Activated naive CD4-positive, alpha-beta T cell treated with anti-CD3 and anti-CD28 coated beads, Interleukin-2, amount 10 ng/mL, durations not matched to agents 7 days and 5 days (primary cell): Measurements from ENCODE around the gene DYNC1I1.

ENCODE experiments used
- CTCF ChIA-PET: fragments of 350-600 bp; sonication (Branson Sonifier 250); formaldehyde crosslinking; loops from one replicate; lab custom pipeline; 2021; ENCODE audit warnings: antibody characterized with exemption; lab: Charles Lee
- DNase-seq: peaks from one replicate; pipeline ENCODE4 v3.0.0-alpha.2; 2020
- H3K27ac Mint-ChIP-seq: one replicate; pipeline ENCODE4 v1.8.0; 2021; ENCODE audit warnings: mild to moderate bottlenecking, moderate library complexity, mixed read lengths
- H3K27me3 Mint-ChIP-seq: one replicate; pipeline ENCODE4 v1.8.0; 2021; ENCODE audit warnings: mild to moderate bottlenecking, mixed read lengths
- H3K36me3 Mint-ChIP-seq: one replicate; pipeline ENCODE4 v1.8.0; 2021; ENCODE audit warnings: mixed read lengths
- H3K4me1 Mint-ChIP-seq: one replicate; pipeline ENCODE4 v1.8.0; 2021; ENCODE audit warnings: mixed read lengths
- H3K4me3 Mint-ChIP-seq: one replicate; pipeline ENCODE4 v1.8.0; 2021; ENCODE audit warnings: mild to moderate bottlenecking, moderate library complexity, mixed read lengths
- H3K9me3 Mint-ChIP-seq: one replicate; pipeline ENCODE4 v1.8.0; 2021; ENCODE audit warnings: mixed read lengths

Gene DYNC1I1

DNA sequence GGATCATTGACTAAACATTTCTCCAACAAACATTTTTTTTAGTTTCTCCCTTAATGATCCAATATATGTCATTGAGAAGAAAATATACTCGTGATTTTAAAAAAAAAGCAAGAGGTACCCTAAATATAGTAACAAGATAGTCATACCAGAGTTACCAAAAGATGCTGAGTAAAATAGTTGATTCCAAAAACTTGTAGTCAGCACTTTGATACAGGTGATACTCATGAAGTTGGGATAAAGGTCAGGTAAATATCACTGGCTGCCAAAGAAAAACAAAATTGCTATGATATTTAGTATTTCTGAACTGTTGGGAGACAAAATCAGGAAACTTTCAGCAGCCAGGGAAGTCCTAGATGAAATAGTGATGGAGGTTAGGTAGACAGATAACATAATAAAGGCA is 225.3 kb downstream of the DYNC1I1 start:
- no peak overlapping the region for H3K4me3 Mint-ChIP-seq
- no peaks in the 10 kb centered on the region for H3K36me3 Mint-ChIP-seq
- no peaks in the 10 kb centered on the region for H3K27me3 Mint-ChIP-seq
- no peak for DNase-seq
- CTCF ChIA-PET, result no interaction called here
- H3K27ac Mint-ChIP-seq, result no peak overlapping the region
- no peaks in the 10 kb centered on the region for H3K9me3 Mint-ChIP-seq
- no peaks in the 10 kb centered on the region for H3K4me1 Mint-ChIP-seq

- Mint-ChIP-seq H3K4me1 (no peaks in the 10 kb centered on the region), H3K27ac (no peak overlapping the region), H3K36me3 (no peaks in the 10 kb centered on the region), H3K9me3 (no peaks in the 10 kb centered on the region), H3K27me3 (no peaks in the 10 kb centered on the region), H3K4me3 (no peak overlapping the region)
- DNase-seq, result no peak
- CTCF ChIA-PET, result no interaction called here
Measured at GRCh38 chr7:95999481-95999880, 227.1 kb downstream of the DYNC1I1 start.

DNA sequence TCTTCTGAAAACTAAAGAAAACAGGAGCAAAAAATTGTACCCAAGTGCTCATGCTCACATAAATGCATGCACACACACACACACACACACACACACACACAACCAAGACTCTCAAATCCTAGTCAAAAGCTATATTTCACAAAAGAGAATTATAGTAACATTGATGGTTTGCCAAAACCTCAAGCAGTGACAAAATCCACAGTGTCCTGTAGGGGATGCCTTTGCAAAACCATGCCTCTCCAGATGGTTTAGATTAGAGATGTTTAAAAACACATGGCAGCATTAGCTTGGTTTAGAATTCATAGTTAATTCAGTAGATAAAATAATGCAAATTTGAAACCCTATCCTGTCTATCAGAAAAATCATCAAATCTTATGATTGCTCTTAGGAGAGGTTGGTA is 232.2 kb downstream of the DYNC1I1 start:
- H3K27ac Mint-ChIP-seq, result no peak overlapping the region
- H3K36me3 Mint-ChIP-seq, result no peaks in the 10 kb centered on the region
- H3K4me1 Mint-ChIP-seq, result no peaks in the 10 kb centered on the region
- H3K27me3 Mint-ChIP-seq, result no peaks in the 10 kb centered on the region
- no peak overlapping the region for H3K4me3 Mint-ChIP-seq
- no peaks in the 10 kb centered on the region for H3K9me3 Mint-ChIP-seq
- CTCF ChIA-PET, result no interaction called here
- DNase-seq, result no peak

DNA sequence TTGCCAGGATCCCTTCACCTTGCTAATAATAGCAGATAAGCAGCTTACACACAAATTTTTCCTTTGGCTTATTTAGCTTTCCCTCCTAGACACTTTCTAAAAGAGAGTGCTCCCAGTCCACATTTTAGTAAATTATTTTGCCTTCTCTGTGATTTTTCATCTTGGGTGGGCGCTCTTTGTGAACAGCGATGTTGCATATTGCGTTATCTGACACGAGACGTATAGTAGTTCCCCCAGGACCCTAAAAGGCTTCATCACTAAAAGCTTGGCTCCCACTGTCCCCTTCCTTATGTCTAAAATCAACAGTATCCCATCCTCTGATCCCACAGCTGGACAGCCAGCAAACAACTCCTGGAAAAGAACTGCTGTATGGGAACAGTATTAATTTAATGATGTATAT is 232.9 kb downstream of the DYNC1I1 start:
- CTCF ChIA-PET, result no interaction called here
- Mint-ChIP-seq H3K27me3 (no peaks in the 10 kb centered on the region), H3K27ac (no peak overlapping the region), H3K4me3 (no peak overlapping the region), H3K9me3 (no peaks in the 10 kb centered on the region), H3K36me3 (no peaks in the 10 kb centered on the region), H3K4me1 (no peaks in the 10 kb centered on the region)
- no peak for DNase-seq

DNA sequence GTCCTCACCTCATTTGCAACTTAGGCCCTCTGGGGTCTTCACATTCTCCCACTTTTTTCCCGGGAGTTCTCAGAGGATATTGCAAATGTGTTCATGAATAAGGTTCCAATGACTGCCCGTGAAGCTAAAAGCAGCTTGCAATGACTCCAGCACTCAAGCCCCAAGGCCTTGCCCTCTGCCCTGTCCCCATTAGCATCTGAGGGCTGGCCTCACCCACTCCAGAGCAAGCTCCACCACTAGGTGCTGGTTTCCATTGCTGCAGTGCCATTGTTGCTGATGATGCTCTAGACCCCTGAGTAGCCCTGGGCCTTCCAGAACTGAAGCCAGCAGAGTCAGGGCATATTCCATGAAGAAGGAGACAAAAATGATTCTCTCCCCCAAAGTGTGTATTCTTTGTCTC is 236.8 kb downstream of the DYNC1I1 start:
- Mint-ChIP-seq H3K36me3 (no peaks in the 10 kb centered on the region), H3K27ac (no peak overlapping the region), H3K27me3 (peaks cover 5% of the 10 kb centered on the region), H3K4me3 (no peak overlapping the region), H3K9me3 (no peaks in the 10 kb centered on the region), H3K4me1 (no peaks in the 10 kb centered on the region)
- CTCF ChIA-PET, result no interaction called here
- DNase-seq, result no peak

GRCh38 chr7:96013836-96014235 is 241.5 kb downstream of the DYNC1I1 start:
- Mint-ChIP-seq H3K27ac (no peak overlapping the region), H3K36me3 (no peaks in the 10 kb centered on the region), H3K4me1 (peaks cover 3% of the 10 kb centered on the region), H3K9me3 (no peaks in the 10 kb centered on the region), H3K27me3 (peaks cover 5% of the 10 kb centered on the region), H3K4me3 (no peak overlapping the region)
- no peak for DNase-seq
- CTCF ChIA-PET, result no interaction called here

GRCh38 chr7:96014617-96015016 is 242.3 kb downstream of the DYNC1I1 start:
- no peak overlapping the region for H3K27ac Mint-ChIP-seq

DNA sequence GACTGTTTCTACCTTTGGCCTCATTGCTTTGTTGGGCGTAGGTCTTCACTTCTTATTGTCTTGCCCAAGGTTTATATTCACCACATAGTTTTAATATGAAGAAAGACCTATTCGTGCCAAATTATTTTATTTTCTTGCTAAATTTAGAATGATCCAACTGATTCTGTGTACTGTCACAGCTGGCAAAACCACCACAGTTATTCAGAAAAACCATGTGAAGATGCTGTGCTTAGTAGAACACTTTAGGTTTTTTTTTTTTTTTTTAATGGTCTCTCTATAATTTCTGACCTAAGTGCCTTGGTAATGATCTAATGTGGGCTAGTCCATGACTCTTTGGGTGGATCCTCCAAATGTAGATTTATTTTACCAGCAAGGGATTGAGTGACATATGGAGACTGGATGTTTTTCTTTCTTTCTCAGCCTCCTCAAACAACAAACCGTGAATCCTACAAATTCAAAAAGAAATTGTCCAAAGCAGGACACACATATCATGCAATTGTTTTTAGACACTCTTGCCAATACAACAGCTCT is 243.8 kb downstream of the DYNC1I1 start:
- H3K4me3 Mint-ChIP-seq, result no peak overlapping the region
- no peak for DNase-seq
- H3K36me3 Mint-ChIP-seq, result no peaks in the 10 kb centered on the region
- no peaks in the 10 kb centered on the region for H3K9me3 Mint-ChIP-seq
- peaks cover 5% of the 10 kb centered on the region for H3K27me3 Mint-ChIP-seq
- H3K4me1 Mint-ChIP-seq, result peaks cover 3% of the 10 kb centered on the region
- CTCF ChIA-PET, result no interaction called here
- no peak overlapping the region for H3K27ac Mint-ChIP-seq

More at GRCh38 chr7:96014617-96015016, 242.3 kb downstream of the DYNC1I1 start:
- Mint-ChIP-seq H3K4me3 (no peak overlapping the region), H3K4me1 (peaks cover 3% of the 10 kb centered on the region), H3K9me3 (no peaks in the 10 kb centered on the region), H3K27me3 (peaks cover 5% of the 10 kb centered on the region), H3K36me3 (no peaks in the 10 kb centered on the region)
- CTCF ChIA-PET, result no interaction called here
- DNase-seq, result no peak

- Mint-ChIP-seq H3K4me1 (peaks cover 3% of the 10 kb centered on the region), H3K27ac (no peak overlapping the region), H3K36me3 (no peaks in the 10 kb centered on the region), H3K27me3 (peaks cover 5% of the 10 kb centered on the region), H3K4me3 (no peak overlapping the region), H3K9me3 (no peaks in the 10 kb centered on the region)
- no peak for DNase-seq
- CTCF ChIA-PET, result no interaction called here
Measured at GRCh38 chr7:96016735-96017134, 244.4 kb downstream of the DYNC1I1 start.

- Mint-ChIP-seq H3K4me1 (peaks cover 3% of the 10 kb centered on the region), H3K9me3 (no peaks in the 10 kb centered on the region), H3K36me3 (no peaks in the 10 kb centered on the region), H3K4me3 (no peak overlapping the region), H3K27me3 (peaks cover 3% of the 10 kb centered on the region), H3K27ac (no peak overlapping the region)
- no peak for DNase-seq
- CTCF ChIA-PET, result no interaction called here
Measured at GRCh38 chr7:96017877-96018276, 245.5 kb downstream of the DYNC1I1 start.

GRCh38 chr7:96021568-96021967 is 249.2 kb downstream of the DYNC1I1 start:
- Mint-ChIP-seq H3K36me3 (no peaks in the 10 kb centered on the region), H3K4me1 (peaks cover 3% of the 10 kb centered on the region), H3K9me3 (no peaks in the 10 kb centered on the region), H3K4me3 (no peak overlapping the region), H3K27ac (no peak overlapping the region), H3K27me3 (peaks cover 3% of the 10 kb centered on the region)
- DNase-seq, result no peak
- CTCF ChIA-PET, result no interaction called here

DNA sequence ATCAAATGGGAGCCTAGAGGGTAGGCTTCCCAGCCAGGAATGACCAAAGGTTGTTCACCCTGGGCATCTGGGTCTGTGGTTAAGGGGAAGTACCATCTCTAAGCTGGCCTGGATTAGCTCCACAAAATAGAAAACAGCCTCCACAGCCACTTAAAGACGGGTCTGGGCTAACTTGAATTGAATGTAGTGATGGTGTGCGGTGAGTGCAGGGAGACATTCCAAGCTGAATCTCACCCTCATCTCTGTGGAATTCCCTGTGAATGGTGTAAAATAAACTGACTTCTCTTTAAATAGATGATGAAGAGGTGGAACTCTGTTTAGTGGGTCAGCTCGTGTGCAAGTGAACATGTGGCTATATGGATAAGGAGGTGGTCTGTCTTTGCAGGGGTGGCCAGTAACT is 251.0 kb downstream of the DYNC1I1 start:
- no peaks in the 10 kb centered on the region for H3K36me3 Mint-ChIP-seq
- H3K4me1 Mint-ChIP-seq, result no peaks in the 10 kb centered on the region
- H3K27me3 Mint-ChIP-seq, result peaks cover 6% of the 10 kb centered on the region
- CTCF ChIA-PET, result no interaction called here
- H3K4me3 Mint-ChIP-seq, result no peak overlapping the region
- H3K9me3 Mint-ChIP-seq, result no peaks in the 10 kb centered on the region
- no peak for DNase-seq
- no peak overlapping the region for H3K27ac Mint-ChIP-seq

- Mint-ChIP-seq H3K27ac (no peak overlapping the region), H3K4me1 (peaks cover 4% of the 10 kb centered on the region), H3K4me3 (no peak overlapping the region), H3K9me3 (no peaks in the 10 kb centered on the region), H3K27me3 (peaks cover 6% of the 10 kb centered on the region), H3K36me3 (no peaks in the 10 kb centered on the region)
- no peak for DNase-seq
- CTCF ChIA-PET, result no interaction called here
Measured at GRCh38 chr7:96026010-96026409, 253.7 kb downstream of the DYNC1I1 start.

DNA sequence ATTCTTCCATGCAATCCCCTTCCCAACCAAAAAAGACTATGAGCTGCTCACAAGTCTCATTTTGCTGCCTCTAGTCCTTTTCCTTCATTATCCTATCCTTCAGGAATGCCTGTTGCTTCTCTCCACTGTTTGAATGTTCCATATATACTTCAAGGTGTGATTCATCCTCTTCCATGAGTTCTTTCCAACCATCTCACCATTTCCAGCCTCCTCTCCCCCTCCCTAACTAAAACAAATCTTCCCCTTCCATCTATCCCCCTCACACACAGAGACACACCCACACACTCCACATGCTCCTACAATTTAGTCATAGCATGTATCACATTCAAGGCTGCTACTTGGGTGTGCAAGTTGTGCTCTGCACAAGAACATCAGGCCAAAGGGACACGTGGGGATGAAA is 254.3 kb downstream of the DYNC1I1 start:
- no peaks in the 10 kb centered on the region for H3K36me3 Mint-ChIP-seq
- H3K27me3 Mint-ChIP-seq, result peaks cover 6% of the 10 kb centered on the region
- no peaks in the 10 kb centered on the region for H3K9me3 Mint-ChIP-seq
- H3K4me3 Mint-ChIP-seq, result no peak overlapping the region
- no peak for DNase-seq
- CTCF ChIA-PET, result no interaction called here
- peaks cover 4% of the 10 kb centered on the region for H3K4me1 Mint-ChIP-seq
- H3K27ac Mint-ChIP-seq, result no peak overlapping the region

DNA sequence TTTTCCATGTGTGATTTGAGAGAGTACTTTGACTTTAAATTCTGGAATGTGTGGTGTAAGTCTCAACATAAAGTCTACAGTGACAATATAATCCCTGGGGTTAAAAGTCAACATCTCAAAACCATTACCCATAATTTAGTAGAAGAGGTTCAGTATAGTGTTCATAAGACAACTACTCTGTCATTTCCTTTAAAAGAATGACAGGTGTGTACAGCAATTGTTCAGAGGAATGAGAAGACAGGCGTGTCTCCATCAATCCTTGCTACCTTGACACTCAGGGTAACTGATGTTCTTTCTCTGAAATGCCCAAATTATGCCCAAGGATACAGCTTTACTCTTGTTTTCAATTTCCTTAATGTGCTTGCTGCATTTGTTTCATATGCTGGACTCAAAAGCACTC is 256.4 kb downstream of the DYNC1I1 start:
- H3K27me3 Mint-ChIP-seq, result peaks cover 6% of the 10 kb centered on the region
- H3K36me3 Mint-ChIP-seq, result no peaks in the 10 kb centered on the region
- peaks cover 4% of the 10 kb centered on the region for H3K4me1 Mint-ChIP-seq
- CTCF ChIA-PET, result no interaction called here
- no peak overlapping the region for H3K27ac Mint-ChIP-seq
- H3K4me3 Mint-ChIP-seq, result no peak overlapping the region
- H3K9me3 Mint-ChIP-seq, result no peaks in the 10 kb centered on the region
- DNase-seq, result no peak
